ENCODE data around the gene SLC10A7.

GRCh38 chr4:146334862-146335449 lies 186.8 kb downstream of the SLC10A7 start:
- no peak for TF ChIP-seq CTCF (IDR thresholded peaks at IDR 0.05)
- no peak for TF ChIP-seq POLR2A (IDR thresholded peaks at IDR 0.05)

All from adrenal gland (tissue), 5 donors.